DOHH2 (cell line): ENCODE measurements around the gene TM6SF1.

Experiments
- H3F3A ChIP-seq: fragments of 200-600 bp; sonication (generic), shearing (Covaris generic); 2 replicates; pipeline ENCODE4 v1.6.0; 2016; ENCODE audit warnings: antibody characterized with exemption, mild to moderate bottlenecking; ENCODE audit not compliant: control insufficient read depth, insufficient read depth
- H3K27ac ChIP-seq: fragments of 200-600 bp; sonication (generic); 2 replicates; pipeline ENCODE4 v1.5.1; 2014; ENCODE audit warnings: low read depth, mild to moderate bottlenecking, low read length, moderate library complexity
- H3K27me3 ChIP-seq: fragments of 200-600 bp; sonication (generic); 2 replicates; pipeline ENCODE4 v1.6.1; 2014; ENCODE audit warnings: mild to moderate bottlenecking, low read length, mixed read lengths; ENCODE audit not compliant: control insufficient read depth
- H3K36me3 ChIP-seq: fragments of 200-600 bp; sonication (generic); 2 replicates; pipeline ENCODE4 v1.6.1; 2014; ENCODE audit warnings: mild to moderate bottlenecking, low read length, moderate library complexity, mixed read lengths; ENCODE audit not compliant: control insufficient read depth
- H3K4me1 ChIP-seq: fragments of 200-600 bp; sonication (generic); 2 replicates; pipeline ENCODE4 v1.6.1; 2014; ENCODE audit warnings: mild to moderate bottlenecking, low read length, mixed read lengths; ENCODE audit not compliant: control insufficient read depth
- H3K4me2 ChIP-seq: fragments of 200-600 bp; sonication (generic); 2 replicates; pipeline ENCODE4 v1.6.0; 2014; ENCODE audit warnings: mild to moderate bottlenecking, low read length, moderate library complexity
- H3K4me3 ChIP-seq: fragments of 200-600 bp; sonication (generic); 2 replicates; pipeline ENCODE4 v1.5.1; 2014; ENCODE audit warnings: mild to moderate bottlenecking, low read length, mixed read lengths
- H3K79me2 ChIP-seq: fragments of 200-600 bp; sonication (generic); 2 replicates; pipeline ENCODE4 v1.6.1; 2014; ENCODE audit warnings: mild to moderate bottlenecking, low read length, mixed read lengths; ENCODE audit not compliant: control insufficient read depth
- H3K9me2 ChIP-seq: fragments of 200-600 bp; sonication (generic); replicated peaks from 2 replicates; pipeline ENCODE4 v1.6.1; 2014; ENCODE audit warnings: mild to moderate bottlenecking, low read length, mixed read lengths; ENCODE audit not compliant: control insufficient read depth
- H3K9me3 ChIP-seq: fragments of 200-600 bp; sonication (generic); 2 replicates; pipeline ENCODE4 v1.6.1; 2014; ENCODE audit warnings: antibody characterized with exemption, low read length, mixed read lengths; ENCODE audit not compliant: control insufficient read depth, insufficient read depth
- H4K20me1 ChIP-seq: fragments of 200-600 bp; sonication (generic); 2 replicates; pipeline ENCODE4 v1.6.0; 2014; ENCODE audit warnings: low read depth, mild to moderate bottlenecking, antibody characterized with exemption, low read length, moderate library complexity; ENCODE audit not compliant: control insufficient read depth, insufficient read depth
- EZH2phosphoT487 ChIP-seq: fragments of 200-600 bp; sonication (generic); IDR thresholded peaks from 2 replicates; pipeline ENCODE4 v1.6.1; 2017; ENCODE audit warnings: borderline replicate concordance, mild to moderate bottlenecking, antibody characterized with exemption, low read length, moderate library complexity, mixed read lengths
- TF ChIP-seq, protein P1 (sequence below): fragments of 200-600 bp; sonication (generic); IDR thresholded peaks from one replicate; pipeline ENCODE4 v1.5.1; 2014; ENCODE audit warnings: antibody characterized with exemption, mild to moderate bottlenecking, low read depth, low read length; ENCODE audit not compliant: poor library complexity, severe bottlenecking

The TM6SF1 gene

DNA sequence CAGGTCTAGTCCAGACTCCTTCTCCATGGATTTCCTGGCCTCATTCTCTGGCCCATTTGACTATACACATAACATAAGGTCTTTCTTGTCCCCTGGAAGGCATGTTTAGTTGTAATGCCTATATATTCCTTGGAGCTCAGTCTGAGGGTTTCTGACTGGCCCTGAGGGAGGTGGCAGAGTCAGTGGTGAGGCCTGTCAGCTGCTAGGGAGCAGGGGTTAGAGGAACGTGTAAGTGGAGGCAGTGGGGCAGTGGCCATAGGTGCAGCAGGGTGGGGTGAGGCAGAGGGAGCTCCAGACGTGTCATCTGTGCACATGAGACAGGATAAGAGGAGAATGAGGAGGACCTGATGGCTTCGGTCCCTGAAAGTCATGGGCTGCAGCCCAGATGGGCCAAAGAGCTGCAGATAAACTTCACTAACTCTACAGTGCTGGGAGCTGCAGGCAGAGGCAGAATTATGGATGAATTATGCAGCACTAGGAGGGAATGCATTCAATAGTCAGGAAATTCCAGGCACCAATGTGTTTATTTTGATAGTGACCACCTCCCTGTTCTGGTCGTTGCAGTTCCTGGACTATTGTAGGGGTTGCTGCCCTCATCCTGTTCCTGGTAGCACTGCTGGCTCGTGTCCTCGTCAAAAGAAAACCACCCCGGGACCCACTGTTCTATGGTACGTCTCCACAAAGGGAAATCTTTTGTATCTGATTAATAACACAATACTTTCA lies 4.9 kb downstream of the TM6SF1 start:
- TF ChIP-seq, protein P1, sequence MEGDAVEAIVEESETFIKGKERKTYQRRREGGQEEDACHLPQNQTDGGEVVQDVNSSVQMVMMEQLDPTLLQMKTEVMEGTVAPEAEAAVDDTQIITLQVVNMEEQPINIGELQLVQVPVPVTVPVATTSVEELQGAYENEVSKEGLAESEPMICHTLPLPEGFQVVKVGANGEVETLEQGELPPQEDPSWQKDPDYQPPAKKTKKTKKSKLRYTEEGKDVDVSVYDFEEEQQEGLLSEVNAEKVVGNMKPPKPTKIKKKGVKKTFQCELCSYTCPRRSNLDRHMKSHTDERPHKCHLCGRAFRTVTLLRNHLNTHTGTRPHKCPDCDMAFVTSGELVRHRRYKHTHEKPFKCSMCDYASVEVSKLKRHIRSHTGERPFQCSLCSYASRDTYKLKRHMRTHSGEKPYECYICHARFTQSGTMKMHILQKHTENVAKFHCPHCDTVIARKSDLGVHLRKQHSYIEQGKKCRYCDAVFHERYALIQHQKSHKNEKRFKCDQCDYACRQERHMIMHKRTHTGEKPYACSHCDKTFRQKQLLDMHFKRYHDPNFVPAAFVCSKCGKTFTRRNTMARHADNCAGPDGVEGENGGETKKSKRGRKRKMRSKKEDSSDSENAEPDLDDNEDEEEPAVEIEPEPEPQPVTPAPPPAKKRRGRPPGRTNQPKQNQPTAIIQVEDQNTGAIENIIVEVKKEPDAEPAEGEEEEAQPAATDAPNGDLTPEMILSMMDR, result no peak
- no peak for TF ChIP-seq EZH2phosphoT487
- Histone ChIP-seq H3K27ac (no peak overlapping the region), H3K4me2 (no peak overlapping the region), H3K36me3 (no peaks in the 10 kb centered on the region), H3F3A (no peaks in the 10 kb centered on the region), H3K27me3 (peaks cover 7% of the 10 kb centered on the region; the same call in 1 of the 2 replicates), H3K4me3 (no peak overlapping the region), H3K4me1 (peaks cover 14% of the 10 kb centered on the region), H3K79me2 (no peaks in the 10 kb centered on the region), H3K9me2 (no peaks in the 10 kb centered on the region), H4K20me1 (no peaks in the 10 kb centered on the region), H3K9me3 (no peaks in the 10 kb centered on the region)

DNA sequence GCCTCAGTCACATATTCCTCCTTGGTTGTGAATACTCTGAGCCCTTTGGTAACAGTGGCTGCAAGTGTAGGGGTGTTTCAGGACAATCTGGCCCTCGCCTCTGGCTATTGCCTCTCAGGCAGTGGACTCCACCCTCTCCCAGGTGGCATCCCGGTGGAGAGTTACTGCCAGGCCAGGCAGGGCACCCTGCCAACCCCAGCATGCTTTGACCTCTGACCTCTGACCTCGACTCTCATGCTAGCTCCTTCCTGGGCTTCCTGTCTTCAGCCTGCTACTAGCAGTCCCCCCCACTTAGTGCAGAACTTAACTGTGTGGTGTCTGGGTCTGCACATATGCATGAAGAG lies 5.5 kb downstream of the TM6SF1 start:
- Histone ChIP-seq H3K4me3 (no peak overlapping the region), H3K36me3 (no peaks in the 10 kb centered on the region), H3K9me2 (no peaks in the 10 kb centered on the region), H3K4me2 (no peak overlapping the region), H3K9me3 (no peaks in the 10 kb centered on the region), H3K4me1 (peaks cover 12% of the 10 kb centered on the region), H3K27ac (no peak overlapping the region), H3F3A (no peaks in the 10 kb centered on the region), H3K79me2 (no peaks in the 10 kb centered on the region), H4K20me1 (no peaks in the 10 kb centered on the region), H3K27me3 (peaks cover 4% of the 10 kb centered on the region; the same call in 1 of the 2 replicates)
- TF ChIP-seq, protein P1, result no peak
- no peak for TF ChIP-seq EZH2phosphoT487

DNA sequence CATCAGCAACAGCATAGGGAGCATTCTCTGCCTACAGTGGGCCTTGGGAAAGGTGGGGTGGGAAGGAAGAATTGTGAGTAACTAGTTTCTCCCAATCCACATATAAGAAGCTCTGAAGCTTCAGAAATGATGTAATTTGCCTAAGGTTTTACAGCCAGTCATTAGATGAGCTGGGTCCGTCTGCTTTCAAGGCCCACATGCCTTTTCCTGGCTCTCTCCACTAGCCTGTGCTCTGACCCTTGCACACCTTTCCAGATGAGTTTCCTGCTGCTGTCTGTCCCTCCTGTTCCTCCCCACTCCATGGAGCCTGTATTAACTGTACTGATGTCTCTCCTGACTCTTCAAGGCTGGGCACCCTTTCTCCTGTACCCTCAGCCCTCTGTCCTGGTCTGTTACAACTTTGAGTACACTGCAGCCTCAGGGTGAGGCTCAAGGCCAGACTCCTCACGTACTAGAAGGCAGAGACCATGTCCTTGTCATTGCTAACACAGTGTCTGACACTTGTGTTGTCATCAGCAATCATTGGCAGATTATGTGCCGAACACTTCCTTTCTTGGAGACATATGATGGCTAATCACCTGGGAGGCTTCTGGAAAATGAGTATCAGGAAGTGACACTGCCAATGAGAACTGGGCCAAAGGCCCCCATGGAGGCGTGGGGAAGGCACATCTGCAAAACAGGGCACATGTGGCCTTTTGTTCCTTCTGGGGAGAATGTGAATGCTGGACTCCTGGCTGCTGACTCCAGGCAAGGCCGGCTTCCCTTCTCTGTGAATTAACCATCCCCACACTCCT lies 6.6 kb downstream of the TM6SF1 start:
- TF ChIP-seq EZH2phosphoT487, result no peak
- TF ChIP-seq, protein P1, result no peak
- H3K9me3 ChIP-seq, result no peaks in the 10 kb centered on the region
- no peaks in the 10 kb centered on the region for H3K79me2 ChIP-seq
- no peak overlapping the region for H3K27ac ChIP-seq
- H3K4me3 ChIP-seq, result no peak overlapping the region
- no peaks in the 10 kb centered on the region for H4K20me1 ChIP-seq
- H3F3A ChIP-seq, result no peaks in the 10 kb centered on the region
- H3K9me2 ChIP-seq, result no peaks in the 10 kb centered on the region
- H3K27me3 ChIP-seq, result no peaks in the 10 kb centered on the region
- peaks cover under 1% of the 10 kb centered on the region for H3K4me1 ChIP-seq
- no peaks in the 10 kb centered on the region for H3K36me3 ChIP-seq
- no peak overlapping the region for H3K4me2 ChIP-seq
